DMS114 treated with DMSO at 0.1 percent for 48 hours (cell line): ENCODE measurements around the gene MYO10.
"Not testable (repeated sequence)": the region's sequence is repeated elsewhere in the genome, so short reads cannot be mapped to it uniquely, and the experiment has no call there.

Experiments used
- DNase-seq: peaks from one replicate; lab custom pipeline; 2025; ENCODE audit not compliant: unreplicated experiment; lab: John Stamatoyannopoulos, UW

MYO10 gene

GRCh38 chr5:16866273-16866672 lies 69.8 kb downstream of the MYO10 start:
- DNase-seq: no peak

- DNase-seq: no peak
These were observed 70.9 kb downstream of the MYO10 start for GRCh38 chr5:16865151-16865550.

GRCh38 chr5:16864631-16865131 lies 71.4 kb downstream of the MYO10 start:
- DNase-seq: no peak

GRCh38 chr5:16863469-16863946 lies 72.6 kb downstream of the MYO10 start:
- DNase-seq: no peak

- DNase-seq: no peak
These were observed 73.3 kb downstream of the MYO10 start for GRCh38 chr5:16862777-16863176.

GRCh38 chr5:16859346-16859745 lies 76.7 kb downstream of the MYO10 start:
- no peak for DNase-seq

- DNase-seq: no peak
These were observed 77.9 kb downstream of the MYO10 start for GRCh38 chr5:16858151-16858550.

- DNase-seq: no peak
These were observed 78.5 kb downstream of the MYO10 start for GRCh38 chr5:16857635-16858034.

GRCh38 chr5:16856531-16856930 lies 79.6 kb downstream of the MYO10 start:
- DNase-seq: no peak

GRCh38 chr5:16855898-16856297 lies 80.2 kb downstream of the MYO10 start:
- no peak for DNase-seq

- DNase-seq: no peak
These were observed 80.6 kb downstream of the MYO10 start for GRCh38 chr5:16855485-16855884.

GRCh38 chr5:16854351-16854750 lies 81.7 kb downstream of the MYO10 start:
- DNase-seq: no peak

GRCh38 chr5:16853518-16853917 lies 82.6 kb downstream of the MYO10 start:
- no peak for DNase-seq

GRCh38 chr5:16852251-16853005 lies 83.7 kb downstream of the MYO10 start:
- no peak for DNase-seq

GRCh38 chr5:16849775-16850174 lies 86.3 kb downstream of the MYO10 start:
- no peak for DNase-seq

- no peak for DNase-seq
These were observed 86.9 kb downstream of the MYO10 start for GRCh38 chr5:16849181-16849580.

- no peak for DNase-seq
These were observed 91.1 kb downstream of the MYO10 start for GRCh38 chr5:16844952-16845351.

GRCh38 chr5:16842896-16843295 lies 93.2 kb downstream of the MYO10 start:
- DNase-seq: no peak

- no peak for DNase-seq
These were observed 94.7 kb downstream of the MYO10 start for GRCh38 chr5:16841416-16841815.

- no peak for DNase-seq
These were observed 98.8 kb downstream of the MYO10 start for GRCh38 chr5:16837305-16837704.

- no peak for DNase-seq
These were observed 102.1 kb downstream of the MYO10 start for GRCh38 chr5:16834029-16834428.

- not testable (repeated sequence) for DNase-seq
These were observed 104.8 kb downstream of the MYO10 start for GRCh38 chr5:16831326-16831725.

GRCh38 chr5:16827755-16828154 lies 108.3 kb downstream of the MYO10 start:
- DNase-seq: no peak
